WTC11 (cell line): Measurements from ENCODE around the gene LAMP5. TPM values are rescaled to one million over a fixed set of nuclear protein-coding genes. Genes with fewer than 3 reads are reported as not detected.

ENCODE experiments used
- ATAC-seq: fragments of 200-7000 bp; cut with Tn5 transposase; 2 replicates; pipeline ENCODE4 v1.10.0; 2021; ENCODE audit warnings: mild to moderate bottlenecking, moderate library complexity
- CTCF ChIA-PET: fragments of 300-600 bp; sonication (Branson Sonifier 250); formaldehyde crosslinking; loops from one replicate; lab custom pipeline; 2021; ENCODE audit warnings: antibody characterized with exemption; lab: Charles Lee
- POLR2A ChIA-PET: fragments of 350-600 bp; sonication (Branson Sonifier 250); formaldehyde crosslinking; loops from one replicate; lab custom pipeline; 2021; ENCODE audit warnings: antibody characterized with exemption; lab: Charles Lee
- DNase-seq: peaks from one replicate; pipeline ENCODE4 v3.0.0; 2021; ENCODE audit warnings: low spot score
- H3K27ac Mint-ChIP-seq: 2 replicates; pipeline ENCODE4 v1.8.0; 2021; ENCODE audit warnings: mixed read lengths
- H3K27me3 Mint-ChIP-seq: 2 replicates; pipeline ENCODE4 v1.8.0; 2021; ENCODE audit warnings: low read depth, mild to moderate bottlenecking, moderate library complexity, mixed read lengths
- H3K36me3 Mint-ChIP-seq: 2 replicates; pipeline ENCODE4 v1.8.0; 2021; ENCODE audit warnings: mixed read lengths
- H3K4me1 Mint-ChIP-seq: 2 replicates; pipeline ENCODE4 v1.8.0; 2022; ENCODE audit warnings: mixed read lengths
- H3K4me3 Mint-ChIP-seq: 2 replicates; pipeline ENCODE4 v1.8.0; 2021; ENCODE audit warnings: mild to moderate bottlenecking, moderate library complexity, mixed read lengths
- H3K9me3 Mint-ChIP-seq: 2 replicates; pipeline ENCODE4 v1.8.0; 2021; ENCODE audit warnings: mixed read lengths
- ATF1 ChIP-seq: sonication (generic); formaldehyde crosslinking; IDR thresholded peaks from 2 replicates; pipeline ENCODE4 v1.8.1; 2023; ENCODE audit warnings: mild to moderate bottlenecking, moderate library complexity, missing genetic modification reagents
- CREM ChIP-seq: sonication (generic); formaldehyde crosslinking; IDR thresholded peaks from 2 replicates; pipeline ENCODE4 v1.8.1; 2022; ENCODE audit warnings: mild to moderate bottlenecking, missing genetic modification reagents, moderate library complexity
- ETV6 ChIP-seq: sonication (generic); formaldehyde crosslinking; IDR thresholded peaks from 2 replicates; pipeline ENCODE4 v1.8.1; 2022; ENCODE audit warnings: mild to moderate bottlenecking, missing genetic modification reagents
- FOXJ3 ChIP-seq: sonication (generic); formaldehyde crosslinking; IDR thresholded peaks from 2 replicates; pipeline ENCODE4 v1.9.0; 2021; ENCODE audit warnings: missing genetic modification reagents, mild to moderate bottlenecking, borderline replicate concordance
- IRF2 ChIP-seq: sonication (generic); formaldehyde crosslinking; IDR thresholded peaks from 2 replicates; pipeline ENCODE4 v1.8.0; 2022; ENCODE audit warnings: low read depth, missing genetic modification reagents, borderline replicate concordance
- JAZF1 ChIP-seq: fragments of 250-450 bp; sonication (Bioruptor Pico); IDR thresholded peaks from 2 replicates; pipeline ENCODE4 v1.9.0; 2021; ENCODE audit warnings: moderate library complexity, mild to moderate bottlenecking, inconsistent platforms
- JUN ChIP-seq: sonication (generic); formaldehyde crosslinking; IDR thresholded peaks from 2 replicates; pipeline ENCODE4 v1.8.0; 2023; ENCODE audit warnings: mild to moderate bottlenecking, missing genetic modification reagents
- NFATC4 ChIP-seq: fragments of 250-450 bp; sonication (Bioruptor Pico); IDR thresholded peaks from 2 replicates; pipeline ENCODE4 v1.9.0; 2021; ENCODE audit warnings: mild to moderate bottlenecking
- NFYB ChIP-seq: sonication (generic); formaldehyde crosslinking; conservative IDR thresholded peaks from 2 replicates; pipeline ENCODE4 v1.8.0; 2022; ENCODE audit warnings: low read depth, missing genetic modification reagents
- ZNF263 ChIP-seq: sonication (generic); formaldehyde crosslinking; IDR thresholded peaks from 2 replicates; pipeline ENCODE4 v1.8.1; 2022; ENCODE audit warnings: low read depth, mild to moderate bottlenecking, moderate library complexity, missing genetic modification reagents
- total RNA-seq: library from RNA; stranded (reverse); gene quantifications from 3 replicates; pipeline ENCODE4 v1.2.3, GENCODE V29; 2021
- TF ChIP-seq, protein P1 (sequence below): sonication (generic); formaldehyde crosslinking; IDR thresholded peaks from 2 replicates; pipeline ENCODE4 v1.8.0; 2022; ENCODE audit warnings: missing genetic modification reagents
- TF ChIP-seq, protein P2 (sequence below): fragments of 250-450 bp; sonication (Bioruptor Pico); conservative IDR thresholded peaks from 2 replicates; pipeline ENCODE4 v1.9.0; 2021; ENCODE audit warnings: mild to moderate bottlenecking
- TF ChIP-seq, protein P3 (sequence below): sonication (generic); formaldehyde crosslinking; conservative IDR thresholded peaks from 2 replicates; pipeline ENCODE4 v1.8.1; 2023; ENCODE audit warnings: mild to moderate bottlenecking, low read depth, missing genetic modification reagents, moderate library complexity
- TF ChIP-seq, protein P4 (sequence below): fragments of 250-450 bp; sonication (Bioruptor Pico); IDR thresholded peaks from 2 replicates; pipeline ENCODE4 v1.9.0; 2021; ENCODE audit warnings: mild to moderate bottlenecking
- TF ChIP-seq, protein P5 (sequence below): sonication (generic); formaldehyde crosslinking; IDR thresholded peaks from 2 replicates; pipeline ENCODE4 v1.8.1; 2023; ENCODE audit warnings: mild to moderate bottlenecking, missing genetic modification reagents
- TF ChIP-seq, protein P6 (sequence below): sonication (generic); formaldehyde crosslinking; IDR thresholded peaks from 2 replicates; pipeline ENCODE4 v1.8.1; 2022; ENCODE audit warnings: low read depth, missing genetic modification reagents, borderline replicate concordance
- TF ChIP-seq, protein P7 (sequence below): fragments of 250-450 bp; sonication (Bioruptor Pico); IDR thresholded peaks from 2 replicates; pipeline ENCODE4 v1.9.0; 2021; ENCODE audit warnings: mild to moderate bottlenecking

Gene LAMP5
- total RNA-seq, 1 experiment from 2014 or later = 0.31 TPM

DNA sequence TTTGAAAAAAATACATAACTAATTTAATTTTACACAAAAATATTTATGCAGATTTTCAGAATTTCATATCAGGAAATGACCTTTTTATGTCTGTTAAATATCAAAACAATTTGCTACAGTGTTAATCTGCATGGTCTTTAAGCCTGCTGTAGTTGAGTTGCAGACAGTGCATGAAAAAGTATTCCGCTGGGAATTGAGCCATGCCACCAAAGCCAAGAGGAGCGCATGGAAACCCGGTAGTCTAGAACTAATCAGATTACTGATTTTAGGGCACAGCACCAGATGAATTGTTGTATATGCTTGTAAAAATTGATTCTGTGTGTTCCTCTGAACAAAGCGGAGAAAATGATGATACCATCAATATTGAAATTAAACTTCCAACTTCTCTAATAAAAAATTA lies 34.3 kb upstream of the LAMP5 start:
- ChIA-PET CTCF (no interaction called here), POLR2A (no interaction called here)
- Mint-ChIP-seq H3K9me3 (no peaks in the 10 kb centered on the region), H3K4me3 (no peak overlapping the region), H3K27ac (no peak overlapping the region), H3K36me3 (no peaks in the 10 kb centered on the region), H3K27me3 (no peaks in the 10 kb centered on the region), H3K4me1 (peaks cover 4% of the 10 kb centered on the region; the same call in 1 of the 2 replicates)
- TF ChIP-seq NFYB (CRISPR knock-in tag) (no peak), IRF2 (CRISPR knock-in tag) (no peak), CREM (CRISPR knock-in tag) (no peak)
- TF ChIP-seq, protein P1, sequence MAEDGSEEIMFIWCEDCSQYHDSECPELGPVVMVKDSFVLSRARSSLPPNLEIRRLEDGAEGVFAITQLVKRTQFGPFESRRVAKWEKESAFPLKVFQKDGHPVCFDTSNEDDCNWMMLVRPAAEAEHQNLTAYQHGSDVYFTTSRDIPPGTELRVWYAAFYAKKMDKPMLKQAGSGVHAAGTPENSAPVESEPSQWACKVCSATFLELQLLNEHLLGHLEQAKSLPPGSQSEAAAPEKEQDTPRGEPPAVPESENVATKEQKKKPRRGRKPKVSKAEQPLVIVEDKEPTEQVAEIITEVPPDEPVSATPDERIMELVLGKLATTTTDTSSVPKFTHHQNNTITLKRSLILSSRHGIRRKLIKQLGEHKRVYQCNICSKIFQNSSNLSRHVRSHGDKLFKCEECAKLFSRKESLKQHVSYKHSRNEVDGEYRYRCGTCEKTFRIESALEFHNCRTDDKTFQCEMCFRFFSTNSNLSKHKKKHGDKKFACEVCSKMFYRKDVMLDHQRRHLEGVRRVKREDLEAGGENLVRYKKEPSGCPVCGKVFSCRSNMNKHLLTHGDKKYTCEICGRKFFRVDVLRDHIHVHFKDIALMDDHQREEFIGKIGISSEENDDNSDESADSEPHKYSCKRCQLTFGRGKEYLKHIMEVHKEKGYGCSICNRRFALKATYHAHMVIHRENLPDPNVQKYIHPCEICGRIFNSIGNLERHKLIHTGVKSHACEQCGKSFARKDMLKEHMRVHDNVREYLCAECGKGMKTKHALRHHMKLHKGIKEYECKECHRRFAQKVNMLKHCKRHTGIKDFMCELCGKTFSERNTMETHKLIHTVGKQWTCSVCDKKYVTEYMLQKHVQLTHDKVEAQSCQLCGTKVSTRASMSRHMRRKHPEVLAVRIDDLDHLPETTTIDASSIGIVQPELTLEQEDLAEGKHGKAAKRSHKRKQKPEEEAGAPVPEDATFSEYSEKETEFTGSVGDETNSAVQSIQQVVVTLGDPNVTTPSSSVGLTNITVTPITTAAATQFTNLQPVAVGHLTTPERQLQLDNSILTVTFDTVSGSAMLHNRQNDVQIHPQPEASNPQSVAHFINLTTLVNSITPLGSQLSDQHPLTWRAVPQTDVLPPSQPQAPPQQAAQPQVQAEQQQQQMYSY = no peak
- DNase-seq (no peak), ATAC-seq (no peak)

DNA sequence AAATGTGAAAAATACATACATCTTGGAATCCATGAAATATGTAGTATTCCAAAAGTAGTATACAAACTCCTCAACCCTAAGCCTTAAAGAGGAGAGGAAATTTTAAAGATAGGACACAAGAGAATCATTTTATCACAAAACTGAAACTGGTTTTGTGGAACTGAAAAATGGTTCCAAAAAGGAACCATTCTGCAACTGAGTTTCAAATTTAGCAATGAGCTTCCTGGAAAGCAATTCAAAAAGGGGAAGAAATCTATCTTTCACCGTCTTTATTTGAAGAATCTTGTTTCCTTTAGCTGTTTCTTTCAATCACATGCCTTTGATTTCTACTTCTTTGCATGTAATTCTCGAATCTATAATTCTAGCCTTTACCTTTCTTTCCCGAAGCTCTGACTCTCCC lies 32.2 kb upstream of the LAMP5 start:
- no peak for ATAC-seq
- CTCF ChIA-PET = interaction anchor here (0.9 to 2.0 kb wide), 2 partner anchors 14 to 22 kb away, joined by 4 to 7 read pairs; no protein-coding TSS in a partner anchor
- no peaks in the 10 kb centered on the region for H3K27me3 Mint-ChIP-seq
- no peak for DNase-seq
- POLR2A ChIA-PET = no interaction called here
- H3K36me3 Mint-ChIP-seq = no peaks in the 10 kb centered on the region
- no peak overlapping the region for H3K4me3 Mint-ChIP-seq
- H3K4me1 Mint-ChIP-seq = peaks cover 4% of the 10 kb centered on the region; the same call in 1 of the 2 replicates
- H3K9me3 Mint-ChIP-seq = no peaks in the 10 kb centered on the region
- TF ChIP-seq JUN (CRISPR knock-in tag) (no peak), FOXJ3 (CRISPR knock-in tag) (no peak), ETV6 (CRISPR knock-in tag) (no peak), ZNF263 (CRISPR knock-in tag) (no peak), CREM (CRISPR knock-in tag) (no peak)
- TF ChIP-seq, protein P2, sequence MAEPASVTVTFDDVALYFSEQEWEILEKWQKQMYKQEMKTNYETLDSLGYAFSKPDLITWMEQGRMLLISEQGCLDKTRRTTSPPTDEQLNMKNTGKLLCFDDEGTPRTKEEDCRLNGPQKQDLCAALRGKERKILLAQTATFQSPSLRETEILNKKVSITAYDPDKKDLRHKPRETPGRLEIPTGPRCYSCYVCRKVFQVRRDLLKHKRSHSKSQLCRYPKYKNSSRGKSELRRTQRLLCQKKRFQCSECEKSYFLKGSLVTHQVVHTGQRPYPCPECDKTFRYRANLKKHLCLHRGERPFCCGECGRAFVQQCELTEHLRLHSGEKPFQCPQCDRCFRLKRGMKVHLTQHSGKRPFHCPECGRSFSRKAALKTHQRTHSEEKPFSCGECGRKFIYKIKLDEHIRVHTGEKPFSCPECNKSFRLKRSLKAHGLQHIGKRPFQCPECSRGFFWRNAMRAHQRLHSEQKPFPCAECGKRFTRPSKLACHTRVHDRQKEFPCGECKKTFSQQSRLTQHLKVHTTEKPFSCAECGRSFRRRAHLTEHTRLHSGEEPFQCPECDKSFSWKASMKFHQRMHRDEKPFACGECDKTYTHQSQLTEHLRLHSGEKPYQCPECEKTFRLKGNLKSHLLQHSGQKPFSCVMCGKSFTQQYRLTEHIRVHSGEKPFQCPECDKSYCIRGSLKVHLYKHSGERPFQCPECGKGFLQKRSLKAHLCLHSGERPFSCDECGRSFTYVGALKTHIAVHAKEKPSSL = no peak
- TF ChIP-seq, protein P3, sequence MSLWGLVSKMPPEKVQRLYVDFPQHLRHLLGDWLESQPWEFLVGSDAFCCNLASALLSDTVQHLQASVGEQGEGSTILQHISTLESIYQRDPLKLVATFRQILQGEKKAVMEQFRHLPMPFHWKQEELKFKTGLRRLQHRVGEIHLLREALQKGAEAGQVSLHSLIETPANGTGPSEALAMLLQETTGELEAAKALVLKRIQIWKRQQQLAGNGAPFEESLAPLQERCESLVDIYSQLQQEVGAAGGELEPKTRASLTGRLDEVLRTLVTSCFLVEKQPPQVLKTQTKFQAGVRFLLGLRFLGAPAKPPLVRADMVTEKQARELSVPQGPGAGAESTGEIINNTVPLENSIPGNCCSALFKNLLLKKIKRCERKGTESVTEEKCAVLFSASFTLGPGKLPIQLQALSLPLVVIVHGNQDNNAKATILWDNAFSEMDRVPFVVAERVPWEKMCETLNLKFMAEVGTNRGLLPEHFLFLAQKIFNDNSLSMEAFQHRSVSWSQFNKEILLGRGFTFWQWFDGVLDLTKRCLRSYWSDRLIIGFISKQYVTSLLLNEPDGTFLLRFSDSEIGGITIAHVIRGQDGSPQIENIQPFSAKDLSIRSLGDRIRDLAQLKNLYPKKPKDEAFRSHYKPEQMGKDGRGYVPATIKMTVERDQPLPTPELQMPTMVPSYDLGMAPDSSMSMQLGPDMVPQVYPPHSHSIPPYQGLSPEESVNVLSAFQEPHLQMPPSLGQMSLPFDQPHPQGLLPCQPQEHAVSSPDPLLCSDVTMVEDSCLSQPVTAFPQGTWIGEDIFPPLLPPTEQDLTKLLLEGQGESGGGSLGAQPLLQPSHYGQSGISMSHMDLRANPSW (CRISPR knock-in tag) = no peak
- TF ChIP-seq, protein P4, sequence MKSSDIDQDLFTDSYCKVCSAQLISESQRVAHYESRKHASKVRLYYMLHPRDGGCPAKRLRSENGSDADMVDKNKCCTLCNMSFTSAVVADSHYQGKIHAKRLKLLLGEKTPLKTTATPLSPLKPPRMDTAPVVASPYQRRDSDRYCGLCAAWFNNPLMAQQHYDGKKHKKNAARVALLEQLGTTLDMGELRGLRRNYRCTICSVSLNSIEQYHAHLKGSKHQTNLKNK = no peak
- H3K27ac Mint-ChIP-seq = no peak overlapping the region

DNA sequence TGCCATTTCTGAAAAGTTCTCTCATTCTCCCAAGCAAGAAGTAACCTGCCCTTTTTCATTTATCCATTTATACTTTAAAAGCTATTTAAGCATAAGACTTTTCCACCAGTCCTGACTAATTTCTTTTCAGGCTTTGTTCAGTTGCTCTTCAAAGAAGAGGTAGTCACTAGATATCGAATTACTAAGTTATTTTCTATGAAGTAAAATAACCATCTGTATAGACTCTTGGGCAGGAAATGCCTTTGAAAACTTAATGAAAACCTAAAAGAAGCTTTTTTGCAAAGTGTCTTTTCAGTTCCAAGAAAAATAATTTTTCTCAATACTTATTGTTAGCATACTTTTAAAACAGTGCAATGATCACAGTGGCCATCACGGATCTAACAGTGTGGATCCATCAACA lies 31.3 kb upstream of the LAMP5 start:
- ATAC-seq = no peak
- Mint-ChIP-seq H3K27me3 (no peaks in the 10 kb centered on the region), H3K4me3 (no peak overlapping the region), H3K27ac (no peak overlapping the region), H3K36me3 (no peaks in the 10 kb centered on the region), H3K9me3 (no peaks in the 10 kb centered on the region), H3K4me1 (peaks cover 4% of the 10 kb centered on the region; the same call in 1 of the 2 replicates)
- CTCF ChIA-PET = interaction anchor here (1.0 to 1.2 kb wide), 2 partner anchors 90 to 127 kb away, joined by 4 to 7 read pairs; no protein-coding TSS in a partner anchor
- POLR2A ChIA-PET = no interaction called here
- no peak for DNase-seq
- TF ChIP-seq ATF1 (CRISPR knock-in tag) (no peak), JAZF1 (CRISPR knock-in tag) (no peak), FOXJ3 (CRISPR knock-in tag) (no peak), NFATC4 (no peak)
- TF ChIP-seq, protein P5, sequence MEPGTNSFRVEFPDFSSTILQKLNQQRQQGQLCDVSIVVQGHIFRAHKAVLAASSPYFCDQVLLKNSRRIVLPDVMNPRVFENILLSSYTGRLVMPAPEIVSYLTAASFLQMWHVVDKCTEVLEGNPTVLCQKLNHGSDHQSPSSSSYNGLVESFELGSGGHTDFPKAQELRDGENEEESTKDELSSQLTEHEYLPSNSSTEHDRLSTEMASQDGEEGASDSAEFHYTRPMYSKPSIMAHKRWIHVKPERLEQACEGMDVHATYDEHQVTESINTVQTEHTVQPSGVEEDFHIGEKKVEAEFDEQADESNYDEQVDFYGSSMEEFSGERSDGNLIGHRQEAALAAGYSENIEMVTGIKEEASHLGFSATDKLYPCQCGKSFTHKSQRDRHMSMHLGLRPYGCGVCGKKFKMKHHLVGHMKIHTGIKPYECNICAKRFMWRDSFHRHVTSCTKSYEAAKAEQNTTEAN (CRISPR knock-in tag) = no peak
- TF ChIP-seq, protein P6, sequence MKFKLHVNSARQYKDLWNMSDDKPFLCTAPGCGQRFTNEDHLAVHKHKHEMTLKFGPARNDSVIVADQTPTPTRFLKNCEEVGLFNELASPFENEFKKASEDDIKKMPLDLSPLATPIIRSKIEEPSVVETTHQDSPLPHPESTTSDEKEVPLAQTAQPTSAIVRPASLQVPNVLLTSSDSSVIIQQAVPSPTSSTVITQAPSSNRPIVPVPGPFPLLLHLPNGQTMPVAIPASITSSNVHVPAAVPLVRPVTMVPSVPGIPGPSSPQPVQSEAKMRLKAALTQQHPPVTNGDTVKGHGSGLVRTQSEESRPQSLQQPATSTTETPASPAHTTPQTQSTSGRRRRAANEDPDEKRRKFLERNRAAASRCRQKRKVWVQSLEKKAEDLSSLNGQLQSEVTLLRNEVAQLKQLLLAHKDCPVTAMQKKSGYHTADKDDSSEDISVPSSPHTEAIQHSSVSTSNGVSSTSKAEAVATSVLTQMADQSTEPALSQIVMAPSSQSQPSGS (CRISPR knock-in tag) = no peak
- TF ChIP-seq, protein P7, sequence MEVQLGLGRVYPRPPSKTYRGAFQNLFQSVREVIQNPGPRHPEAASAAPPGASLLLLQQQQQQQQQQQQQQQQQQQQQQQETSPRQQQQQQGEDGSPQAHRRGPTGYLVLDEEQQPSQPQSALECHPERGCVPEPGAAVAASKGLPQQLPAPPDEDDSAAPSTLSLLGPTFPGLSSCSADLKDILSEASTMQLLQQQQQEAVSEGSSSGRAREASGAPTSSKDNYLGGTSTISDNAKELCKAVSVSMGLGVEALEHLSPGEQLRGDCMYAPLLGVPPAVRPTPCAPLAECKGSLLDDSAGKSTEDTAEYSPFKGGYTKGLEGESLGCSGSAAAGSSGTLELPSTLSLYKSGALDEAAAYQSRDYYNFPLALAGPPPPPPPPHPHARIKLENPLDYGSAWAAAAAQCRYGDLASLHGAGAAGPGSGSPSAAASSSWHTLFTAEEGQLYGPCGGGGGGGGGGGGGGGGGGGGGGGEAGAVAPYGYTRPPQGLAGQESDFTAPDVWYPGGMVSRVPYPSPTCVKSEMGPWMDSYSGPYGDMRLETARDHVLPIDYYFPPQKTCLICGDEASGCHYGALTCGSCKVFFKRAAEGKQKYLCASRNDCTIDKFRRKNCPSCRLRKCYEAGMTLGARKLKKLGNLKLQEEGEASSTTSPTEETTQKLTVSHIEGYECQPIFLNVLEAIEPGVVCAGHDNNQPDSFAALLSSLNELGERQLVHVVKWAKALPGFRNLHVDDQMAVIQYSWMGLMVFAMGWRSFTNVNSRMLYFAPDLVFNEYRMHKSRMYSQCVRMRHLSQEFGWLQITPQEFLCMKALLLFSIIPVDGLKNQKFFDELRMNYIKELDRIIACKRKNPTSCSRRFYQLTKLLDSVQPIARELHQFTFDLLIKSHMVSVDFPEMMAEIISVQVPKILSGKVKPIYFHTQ (CRISPR knock-in tag) = no peak
